ACHN (cell line): ENCODE results near the gene AADACL4.

Source experiments
- DNase-seq: peaks from one replicate; pipeline ENCODE4 v3.0.0-alpha.2; 2015
- in situ Hi-C: cut with HindIII; loops from 2 replicates; pipeline ENCODE4 v1.10.0; 2017; ENCODE audit warnings: low sequenced_read_pairs, low pct_ligation_motif_present, low pct_unique_long_range_greater_than_20kb

AADACL4 gene

GRCh38 chr1:12643785-12644184 lies at the start of gene AADACL4:
Gene AADACL4 (plus strand): TSS chr1:12644085. CDS start chr1:12644547, 462 bp downstream.
- no peak for DNase-seq
- in situ Hi-C loops = no loop called here

- DNase-seq = no peak
- in situ Hi-C loops = no loop called here
Measured at GRCh38 chr1:12594490-12594889, 49.4 kb upstream of the AADACL4 start.

GRCh38 chr1:12594966-12595756 lies 48.7 kb upstream of the AADACL4 start:
- DNase-seq = peak; percentile 76
- in situ Hi-C loops = no loop called here

- no peak for DNase-seq
Measured at GRCh38 chr1:12595757-12596006, 48.2 kb upstream of the AADACL4 start.

GRCh38 chr1:12596007-12596821 lies 47.7 kb upstream of the AADACL4 start:
- in situ Hi-C loops = no loop called here
- DNase-seq = peak; percentile 90

More at GRCh38 chr1:12595757-12596006, 48.2 kb upstream of the AADACL4 start:
- in situ Hi-C loops = no loop called here

GRCh38 chr1:12597792-12598191 lies 46.1 kb upstream of the AADACL4 start:
- DNase-seq = no peak
- in situ Hi-C loops = no loop called here

GRCh38 chr1:12598974-12599373 lies 44.9 kb upstream of the AADACL4 start:
- in situ Hi-C loops = no loop called here
- DNase-seq = no peak

GRCh38 chr1:12599657-12600056 lies 44.2 kb upstream of the AADACL4 start:
- no peak for DNase-seq

GRCh38 chr1:12600335-12600734 lies 43.5 kb upstream of the AADACL4 start:
- no peak for DNase-seq
- in situ Hi-C loops = no loop called here

More at GRCh38 chr1:12599657-12600056, 44.2 kb upstream of the AADACL4 start:
- in situ Hi-C loops = no loop called here

GRCh38 chr1:12600880-12601633 lies 42.8 kb upstream of the AADACL4 start:
- in situ Hi-C loops = no loop called here
- peak; percentile 71 for DNase-seq

- in situ Hi-C loops = no loop called here
- peak; percentile 98 for DNase-seq
Measured at GRCh38 chr1:12601700-12602658, 41.9 kb upstream of the AADACL4 start.

- in situ Hi-C loops = no loop called here
- DNase-seq = no peak
Measured at GRCh38 chr1:12602659-12603024, 41.2 kb upstream of the AADACL4 start.

- in situ Hi-C loops = no loop called here
- no peak for DNase-seq
Measured at GRCh38 chr1:12603224-12603623, 40.7 kb upstream of the AADACL4 start.

- peak; percentile 87 for DNase-seq
- in situ Hi-C loops = no loop called here
Measured at GRCh38 chr1:12604114-12604874, 39.6 kb upstream of the AADACL4 start.

GRCh38 chr1:12604986-12605385 lies 38.9 kb upstream of the AADACL4 start:
- no peak for DNase-seq

GRCh38 chr1:12607263-12607662 lies 36.6 kb upstream of the AADACL4 start:
- DNase-seq = no peak
- in situ Hi-C loops = no loop called here

More at GRCh38 chr1:12604986-12605385, 38.9 kb upstream of the AADACL4 start:
- in situ Hi-C loops = no loop called here

- in situ Hi-C loops = no loop called here
- no peak for DNase-seq
Measured at GRCh38 chr1:12608311-12608957, 35.5 kb upstream of the AADACL4 start.
